Pancreas (tissue), 10 donors: ENCODE results near the gene MORN5. TPM values are rescaled to one million over a fixed set of nuclear protein-coding genes. Genes with fewer than 3 reads are reported as not detected.

ENCODE experiments used
- ATAC-seq, 4 donors: fragments of 200-7000 bp; cut with Tn5 transposase; one replicate each; pipeline versions ENCODE4 v1.8.0 to v1.9.1; 2020; ENCODE audit warnings: mild to moderate bottlenecking in 4 of 4, moderate library complexity in 4 of 4
- DNase-seq, 6 donors: peaks; one replicate each; pipeline ENCODE4 v3.0.0-alpha.2; 2020
- FAIRE-seq: peaks from 2 replicates; lab custom pipeline; 2012; peaks lifted over from hg19 to GRCh38; lab: Jason Lieb, UNC
- H3K27ac ChIP-seq, 4 donors: fragments of 200-600 bp; sonication (generic); 1 replicate in 3 of 4; 2 replicates in 1 of 4; pipeline versions ENCODE4 v1.5.0 to v1.8.0; 2020
- H3K27me3 ChIP-seq, 4 donors: fragments of 200-600 bp; one replicate each; pipeline ENCODE4 v1.8.0; 2021
- H3K36me3 ChIP-seq, 3 donors: fragments of 200-600 bp; sonication (generic) in 1 of 3; one replicate each; pipeline versions ENCODE4 v1.5.0 to v1.8.0; 2020 to 2021
- H3K4me1 ChIP-seq, 3 donors: fragments of 200-600 bp; one replicate each; pipeline ENCODE4 v1.8.0; 2021
- H3K4me3 ChIP-seq, 4 donors: fragments of 200-600 bp; sonication (generic) in 2 of 4; one replicate each; pipeline versions ENCODE4 v1.5.0 to v1.8.0; 2020 to 2021
- H3K9me3 ChIP-seq, 4 donors: fragments of 200-600 bp; one replicate each; pipeline ENCODE4 v1.8.0; 2021
- CTCF ChIP-seq, 4 donors: fragments of 200-600 bp; sonication (generic) in 3 of 4; IDR thresholded peaks; one replicate each; pipeline versions ENCODE4 v1.5.0 to v1.8.0; 2021; ENCODE audit warnings: antibody characterized with exemption in 4 of 4
- WGBS, 2 donors: extraction: QIAGEN DNeasy Blood & Tissue Kit; methylation state at CpG; one replicate each; pipeline ENCODE4 v1.1.7; 2013; 5-methylcytosine and 5-hydroxymethylcytosine counted together
- intact Hi-C, 3 donors: fragments of 100-400 bp; cut with DNase I; formaldehyde crosslinking; loops; one replicate each; pipeline versions ENCODE4 v1.11.1 to v1.14.2; 2022
- polyA plus RNA-seq, 2 donors: library from polyadenylated mRNA; stranded (reverse); fragments of 200-250 nt; gene quantifications; one replicate each; pipeline ENCODE4 v1.2.3, GENCODE V29; 2013
- total RNA-seq, 6 donors: library from RNA; stranded (reverse); fragmentation: NEBNext Ultra II Directional in 4 of 6; extraction: Animal tissue kit (Norgen Biotek cat#: 25700) in 4 of 6; gene quantifications; one replicate each; pipeline versions ENCODE4 v1.2.1 to v1.2.4, GENCODE V29; 2021 to 2023
- donor health status: healthy with polysubstance abuse.
- donor health status: DM: no; HTN: no; CAD: no; lungs with moderate emphysema.
- donor health status: DM: no; HTN: no; CAD: no.
- donor health status: control.
- donor health status: control.
- donor health status: Bipolar disorder and iron deficiency.
- donor health status: DM: yes; HTN: yes; CAD: no.
- donor health status: DM: no; HTN: no; CAD: no.
- donor health status: DM: no; HTN: no; CAD: no.
- donor health status: DM: yes; HTN: yes; CAD: no.

The MORN5 gene
- total and polyA plus RNA-seq, 8 donors = 0.45 to 0.79 (median 0.71) TPM; not detected in 5

- Histone ChIP-seq H3K4me1 (no peaks in the 10 kb centered on the region), H3K27ac (no peak overlapping the region), H3K4me3 (no peak overlapping the region), H3K36me3 (no peaks in the 10 kb centered on the region), H3K27me3 (no peaks in the 10 kb centered on the region), H3K9me3 (no peaks in the 10 kb centered on the region)
- no peak for DNase-seq
- no peak for FAIRE-seq
- no peak for TF ChIP-seq CTCF (IDR thresholded peaks at IDR 0.05)
- intact Hi-C loops = loop anchor here in 1 of 3 donors (10.0 kb wide), 1 partner anchor 236 kb away; no protein-coding TSS in a partner anchor
- WGBS, 2 donors = 73 to 75% methylated on average over 5 of the region's 5 CpGs
- ATAC-seq = no peak
Observed at GRCh38 chr9:122118343-122119165, 41.2 kb upstream of the MORN5 start.

GRCh38 chr9:122119166-122119521 lies 40.6 kb upstream of the MORN5 start:
- DNase-seq = no peak

GRCh38 chr9:122119721-122120120 lies 40.0 kb upstream of the MORN5 start:
- ATAC-seq = no peak
- Histone ChIP-seq H3K27ac (no peak overlapping the region), H3K27me3 (no peaks in the 10 kb centered on the region), H3K4me3 (no peak overlapping the region), H3K36me3 (no peaks in the 10 kb centered on the region), H3K9me3 (no peaks in the 10 kb centered on the region), H3K4me1 (no peaks in the 10 kb centered on the region)
- DNase-seq = no peak
- no peak for FAIRE-seq
- TF ChIP-seq CTCF (IDR thresholded peaks at IDR 0.05) = no peak
- intact Hi-C loops = loop anchor here in 1 of 3 donors (10.0 kb wide), 1 partner anchor 235 kb away; no protein-coding TSS in a partner anchor
- 92 to 98% methylated on average over 5 of the region's 5 CpGs for WGBS, 2 donors

More at GRCh38 chr9:122119166-122119521, 40.6 kb upstream of the MORN5 start:
- no peaks in the 10 kb centered on the region for H3K9me3 ChIP-seq
- H3K4me1 ChIP-seq = no peaks in the 10 kb centered on the region
- no peak for FAIRE-seq
- no peaks in the 10 kb centered on the region for H3K36me3 ChIP-seq
- intact Hi-C loops = loop anchor here in 1 of 3 donors (10.0 kb wide), 1 partner anchor 236 kb away; no protein-coding TSS in a partner anchor
- H3K27me3 ChIP-seq = no peaks in the 10 kb centered on the region
- ATAC-seq = no peak
- TF ChIP-seq CTCF (IDR thresholded peaks at IDR 0.05) = no peak
- no peak overlapping the region for H3K4me3 ChIP-seq
- no peak overlapping the region for H3K27ac ChIP-seq
- 89 to 93% methylated on average over 13 of the region's 13 CpGs for WGBS, 2 donors

GRCh38 chr9:122120316-122121071 lies 39.2 kb upstream of the MORN5 start:
- FAIRE-seq (no peak), DNase-seq (no peak), ATAC-seq (no peak)
- Histone ChIP-seq H3K4me1 (no peaks in the 10 kb centered on the region), H3K27me3 (no peaks in the 10 kb centered on the region), H3K9me3 (no peaks in the 10 kb centered on the region), H3K4me3 (no peak overlapping the region), H3K27ac (no peak overlapping the region), H3K36me3 (no peaks in the 10 kb centered on the region)
- 78 to 82% methylated on average over 10 of the region's 10 CpGs for WGBS, 2 donors
- intact Hi-C loops = no loop called here
- TF ChIP-seq CTCF (IDR thresholded peaks at IDR 0.05) = no peak
